HCT116 (cell line): ENCODE data around the gene ARHGAP8. TPM values are rescaled to one million over a fixed set of nuclear protein-coding genes. Genes with fewer than 3 reads are reported as not detected.

Source experiments
- ATAC-seq: fragments of 200-7000 bp; cut with Tn5 transposase; 2 replicates; pipeline ENCODE4 v1.9.1; 2020; ENCODE audit warnings: mild to moderate bottlenecking, moderate library complexity
- BruUV-seq: library from RNA; stranded (reverse); fragments of 400-500 nt; replicated peaks from 2 replicates; lab custom pipeline; 2021; lab: Mats Ljungman, UMichigan
- CTCF ChIA-PET: fragments of 300-600 bp; sonication (Branson Sonifier 250); formaldehyde crosslinking; loops from one replicate; lab custom pipeline; 2021; ENCODE audit warnings: antibody characterized with exemption; lab: Charles Lee
- POLR2A ChIA-PET: fragments of 300-600, 350-600 bp; sonication (Branson Sonifier 250); formaldehyde crosslinking; loops from one replicate; lab custom pipeline; 2021; ENCODE audit warnings: antibody characterized with exemption; lab: Charles Lee
- RAD21 ChIA-PET, 2 experiments: fragments of 300-600 bp; sonication (Branson Sonifier 250); formaldehyde crosslinking; loops; one replicate each; lab custom pipeline; 2023; ENCODE audit warnings: low total read pairs in 2 of 2; ENCODE audit not compliant: uncharacterized antibody in 2 of 2, unreplicated experiment in 2 of 2, low non-redundant PET in 1 of 2; lab: Charles Lee
- DNase-seq: peaks from one replicate; pipeline ENCODE4 v3.0.0-alpha.2; 2010; ENCODE audit warnings: low read depth, low spot score
- H2AFZ ChIP-seq: fragments of 200-600 bp; shearing (Covaris generic), sonication (generic); 2 replicates; pipeline ENCODE4 v1.6.1; 2017; ENCODE audit warnings: low read depth, mixed run types, mixed read lengths, antibody characterized with exemption, low read length; ENCODE audit not compliant: poor library complexity, severe bottlenecking
- H3K27ac ChIP-seq: 2 replicates; pipeline ENCODE4 v1.5.1; 2012; ENCODE audit warnings: low read depth, low read length
- H3K27me3 ChIP-seq: fragments of 200-600 bp; sonication (generic); 2 replicates; pipeline ENCODE4 v1.6.1; 2016; ENCODE audit warnings: mixed run types, low read length, mixed read lengths; ENCODE audit not compliant: insufficient read depth
- H3K36me3 ChIP-seq, 2 experiments: fragments of 200-500 bp in 1 of 2; fragments of 200-600 bp in 1 of 2; sonication (Bioruptor generic) in 1 of 2; sonication (generic) in 1 of 2; 2 replicates each; pipeline versions ENCODE4 v1.5.1 to v1.6.1; 2014 to 2016; ENCODE audit warnings: low read length in 2 of 2, inconsistent platforms in 1 of 2, mixed read lengths in 1 of 2, mixed run types in 1 of 2; ENCODE audit not compliant: insufficient read depth in 2 of 2, control insufficient read depth in 1 of 2
- H3K4me1 ChIP-seq, 2 experiments: fragments of 200-600 bp in 1 of 2; sonication (generic) in 1 of 2; 2 replicates each; pipeline versions ENCODE4 v1.5.1 to v1.6.1; 2012 to 2017; ENCODE audit warnings: low read length in 2 of 2, inconsistent platforms in 1 of 2, mild to moderate bottlenecking in 1 of 2, mixed read lengths in 1 of 2, mixed run types in 1 of 2, moderate library complexity in 1 of 2; ENCODE audit not compliant: insufficient read depth in 2 of 2, control insufficient read depth in 1 of 2
- H3K4me2 ChIP-seq: fragments of 200-600 bp; sonication (generic); 2 replicates; pipeline ENCODE4 v1.6.1; 2017; ENCODE audit warnings: mixed run types, low read length, mixed read lengths
- H3K4me3 ChIP-seq, 2 experiments: fragments of 200-600 bp in 1 of 2; sonication (generic) in 1 of 2; replicated peaks in 1 of 2; 2 replicates each; pipeline ENCODE4 v1.5.1; 2011 to 2016; ENCODE audit warnings: low read length in 2 of 2, control low read depth in 1 of 2, low read depth in 1 of 2, mild to moderate bottlenecking in 1 of 2, mixed read lengths in 1 of 2, mixed run types in 1 of 2
- H3K79me2 ChIP-seq: fragments of 200-600 bp; sonication (generic); 2 replicates; pipeline ENCODE4 v1.6.1; 2017; ENCODE audit warnings: mild to moderate bottlenecking, mixed run types, low read length, moderate library complexity, mixed read lengths; ENCODE audit not compliant: insufficient read depth
- H3K9ac ChIP-seq: fragments of 200-600 bp; sonication (generic); 2 replicates; pipeline ENCODE4 v1.6.1; 2016; ENCODE audit warnings: low read length, mixed read lengths
- H3K9me2 ChIP-seq: fragments of 200-600 bp; sonication (generic), shearing (Covaris generic); 2 replicates; pipeline ENCODE4 v1.6.1; 2017; ENCODE audit warnings: mixed run types, mild to moderate bottlenecking, moderate library complexity; ENCODE audit not compliant: insufficient read depth
- H3K9me3 ChIP-seq, 2 experiments: fragments of 200-500 bp in 1 of 2; fragments of 200-600 bp in 1 of 2; sonication (Bioruptor generic) in 1 of 2; sonication (generic) in 1 of 2; 2 replicates each; pipeline ENCODE4 v1.6.1; 2014 to 2017; ENCODE audit warnings: low read length in 2 of 2, mixed read lengths in 2 of 2, inconsistent platforms in 1 of 2, low read depth in 1 of 2, mild to moderate bottlenecking in 1 of 2, mixed run types in 1 of 2, moderate library complexity in 1 of 2; ENCODE audit not compliant: control insufficient read depth in 1 of 2, insufficient read depth in 1 of 2
- H4K20me1 ChIP-seq: fragments of 200-600 bp; sonication (generic), shearing (Covaris generic); 2 replicates; pipeline ENCODE4 v1.6.1; 2017; ENCODE audit warnings: mixed run types, mild to moderate bottlenecking, moderate library complexity; ENCODE audit not compliant: insufficient read depth
- CEBPB ChIP-seq: IDR thresholded peaks from 2 replicates; pipeline ENCODE4 v1.6.1; 2012; ENCODE audit warnings: low read depth
- CTCF ChIP-seq, 3 experiments: fragments of 200-600 bp in 1 of 3; sonication (generic) in 1 of 3; IDR thresholded peaks in 2 of 3; conservative IDR thresholded peaks in 1 of 3; 2 replicates each; pipeline ENCODE4 v1.5.1; 2012 to 2017; ENCODE audit warnings: low read depth in 2 of 3, low read length in 2 of 3, antibody characterized with exemption in 1 of 3, borderline replicate concordance in 1 of 3, control low read depth in 1 of 3, mild to moderate bottlenecking in 1 of 3, mixed read lengths in 1 of 3, mixed run types in 1 of 3, moderate library complexity in 1 of 3; ENCODE audit not compliant: insufficient read depth in 1 of 3
- EGR1 ChIP-seq: IDR thresholded peaks from 2 replicates; pipeline ENCODE4 v1.6.1; 2012; ENCODE audit warnings: low read depth
- POLR2A ChIP-seq: IDR thresholded peaks from 2 replicates; pipeline ENCODE4 v1.7.0; 2011; ENCODE audit warnings: borderline replicate concordance; ENCODE audit not compliant: insufficient read depth, insufficient read length; ENCODE audit errors: extremely low read depth
- POLR2AphosphoS5 ChIP-seq: IDR thresholded peaks from 2 replicates; pipeline ENCODE4 v1.6.1; 2011; ENCODE audit warnings: mild to moderate bottlenecking, low read depth, low read length, moderate library complexity
- SIN3A ChIP-seq: IDR thresholded peaks from 2 replicates; pipeline ENCODE4 v1.6.1; 2012; ENCODE audit warnings: low read depth
- SP1 ChIP-seq: IDR thresholded peaks from 2 replicates; pipeline ENCODE4 v1.6.1; 2012; ENCODE audit warnings: low read depth
- SRF ChIP-seq: IDR thresholded peaks from 2 replicates; pipeline ENCODE4 v1.6.1; 2012; ENCODE audit warnings: low read depth
- TCF7L2 ChIP-seq: IDR thresholded peaks from 2 replicates; pipeline ENCODE4 v1.7.0; 2011; ENCODE audit warnings: borderline replicate concordance, inconsistent platforms; ENCODE audit not compliant: insufficient read depth, insufficient read length; ENCODE audit errors: extremely low read depth
- ZBTB33 ChIP-seq: IDR thresholded peaks from 2 replicates; pipeline ENCODE4 v1.6.1; 2011; ENCODE audit warnings: mild to moderate bottlenecking, low read length, moderate library complexity; ENCODE audit not compliant: insufficient replicate concordance; ENCODE audit errors: extremely low read depth
- ZFX ChIP-seq: fragments of 450-650 bp; IDR thresholded peaks from 2 replicates; pipeline ENCODE4 v1.6.1; 2017
- intact Hi-C: fragments of 100-400 bp; cut with micrococcal nuclease; formaldehyde crosslinking; loops from 2 replicates; pipeline ENCODE4 v1.10.0; 2022
- total RNA-seq: library from RNA; stranded (reverse); gene quantifications from one replicate; pipeline ENCODE4 v1.2.1, GENCODE V29; 2021; ENCODE audit not compliant: unreplicated experiment
- TF ChIP-seq, protein P1 (sequence below): IDR thresholded peaks from 2 replicates; pipeline ENCODE4 v1.6.1; 2012
- TF ChIP-seq, protein P2 (sequence below): IDR thresholded peaks from 2 replicates; pipeline ENCODE4 v1.6.1; 2012

Gene ARHGAP8
- total RNA-seq, 1 experiment from 2014 or later, result 67.5 TPM

GRCh38 chr22:44839721-44840120 is 87.3 kb downstream of the ARHGAP8 start:
- CTCF ChIA-PET, result no interaction called here
- Histone ChIP-seq H3K9me2 (no peaks in the 10 kb centered on the region), H2AFZ (no peak overlapping the region), H3K36me3 (peaks cover 0 to 29% of the 10 kb centered on the region in 2 experiments; a peak in 3 of 4 replicates), H3K9me3 (peaks cover 2 to 3% of the 10 kb centered on the region in 2 experiments; a peak in 2 of 4 replicates), H3K27ac (no peak overlapping the region), H3K9ac (no peak overlapping the region), H3K27me3 (no peaks in the 10 kb centered on the region), H3K4me1 (no peaks in the 10 kb centered on the region), H3K79me2 (no peaks in the 10 kb centered on the region), H3K4me3 (no peak overlapping the region), H4K20me1 (no peaks in the 10 kb centered on the region), H3K4me2 (no peak overlapping the region)
- RAD21 ChIA-PET, result no interaction called here
- BruUV-seq, result no TSS peak
- ATAC-seq (no peak), DNase-seq (no peak)
- no peak for TF ChIP-seq ZFX
- no peak for TF ChIP-seq EGR1
- intact Hi-C loops, result no loop called here
- POLR2A ChIA-PET, result no interaction called here

DNA sequence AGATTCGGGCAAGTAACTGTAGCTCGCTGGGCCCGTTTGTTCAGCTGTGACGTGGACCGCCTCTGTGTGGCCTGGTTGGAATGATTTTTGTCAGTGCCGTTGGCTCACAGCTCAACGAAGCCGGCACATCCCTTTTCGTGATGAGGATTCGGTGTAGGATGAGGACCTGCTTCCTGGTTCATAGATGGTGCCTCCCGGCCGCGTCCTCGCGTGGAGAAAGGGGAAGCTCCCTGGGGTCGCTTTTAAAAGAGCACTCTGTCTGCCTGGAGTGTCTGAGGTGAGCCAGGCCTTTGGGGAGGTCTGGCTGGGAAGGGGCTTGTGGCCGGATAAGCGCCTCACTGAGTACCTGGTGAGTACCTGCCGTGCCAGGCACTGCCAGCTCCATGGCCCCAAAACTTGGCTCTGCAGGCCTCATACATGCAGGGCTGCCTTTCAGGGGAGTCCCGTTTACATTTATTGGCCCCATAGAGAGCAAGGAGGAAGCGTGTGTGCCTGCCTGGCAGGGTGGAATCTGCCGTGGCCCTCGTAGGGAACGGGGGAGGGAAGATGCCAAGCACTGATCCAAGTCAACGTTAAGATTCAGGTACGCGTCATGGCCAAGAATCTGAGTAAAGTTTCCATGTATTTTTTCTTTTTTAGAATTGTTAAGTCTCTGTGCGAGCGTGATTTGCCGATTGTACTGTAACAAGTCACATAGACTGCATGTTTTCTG is 88.4 kb downstream of the ARHGAP8 start:
- ChIA-PET CTCF (no interaction called here), RAD21 (no interaction called here), POLR2A (interaction anchor here (0.6 kb wide), 1 partner anchor 13 kb away, joined by 3 read pairs; no protein-coding TSS in a partner anchor)
- TF ChIP-seq POLR2A (no peak), SRF (no peak), CTCF (IDR thresholded peaks at IDR 0.05 in 2 of 3, conservative IDR thresholded peaks at IDR 0.05 in 1 of 3; ENCODE audit: borderline replicate concordance in 1 of 3, insufficient read depth in 1 of 3, low read depth in 2 of 3, low read length in 2 of 3) (no peak), SIN3A (no peak), POLR2AphosphoS5 (no peak), SP1 (no peak), ZBTB33 (no peak), CEBPB (no peak), TCF7L2 (no peak)
- TF ChIP-seq, protein P1, sequence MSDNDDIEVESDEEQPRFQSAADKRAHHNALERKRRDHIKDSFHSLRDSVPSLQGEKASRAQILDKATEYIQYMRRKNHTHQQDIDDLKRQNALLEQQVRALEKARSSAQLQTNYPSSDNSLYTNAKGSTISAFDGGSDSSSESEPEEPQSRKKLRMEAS, result no peak
- TF ChIP-seq, protein P2, sequence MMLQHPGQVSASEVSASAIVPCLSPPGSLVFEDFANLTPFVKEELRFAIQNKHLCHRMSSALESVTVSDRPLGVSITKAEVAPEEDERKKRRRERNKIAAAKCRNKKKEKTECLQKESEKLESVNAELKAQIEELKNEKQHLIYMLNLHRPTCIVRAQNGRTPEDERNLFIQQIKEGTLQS, result no peak
- Histone ChIP-seq H3K4me1 (no peaks in the 10 kb centered on the region), H3K27ac (no peak overlapping the region), H3K9ac (no peak overlapping the region), H3K36me3 (peaks cover 0 to 28% of the 10 kb centered on the region in 2 experiments; a peak in 3 of 4 replicates), H3K4me3 (no peak overlapping the region), H3K9me2 (no peaks in the 10 kb centered on the region), H2AFZ (no peak overlapping the region), H4K20me1 (no peaks in the 10 kb centered on the region), H3K79me2 (no peaks in the 10 kb centered on the region), H3K4me2 (no peak overlapping the region), H3K27me3 (no peaks in the 10 kb centered on the region), H3K9me3 (no peaks in the 10 kb centered on the region)
- no peak for ATAC-seq
- intact Hi-C loops, result no loop called here
- no TSS peak for BruUV-seq
- DNase-seq, result no peak
